DMS53 (cell line): ENCODE results near the gene IKZF1.

Experiments used
- DNase-seq: peaks from one replicate; lab custom pipeline; 2025; lab: John Stamatoyannopoulos, UW

IKZF1 gene

GRCh38 chr7:50376056-50376820, 71.7 kb downstream of the IKZF1 start:
- no peak for DNase-seq

GRCh38 chr7:50377356-50377755, 72.8 kb downstream of the IKZF1 start:
- no peak for DNase-seq

DNA sequence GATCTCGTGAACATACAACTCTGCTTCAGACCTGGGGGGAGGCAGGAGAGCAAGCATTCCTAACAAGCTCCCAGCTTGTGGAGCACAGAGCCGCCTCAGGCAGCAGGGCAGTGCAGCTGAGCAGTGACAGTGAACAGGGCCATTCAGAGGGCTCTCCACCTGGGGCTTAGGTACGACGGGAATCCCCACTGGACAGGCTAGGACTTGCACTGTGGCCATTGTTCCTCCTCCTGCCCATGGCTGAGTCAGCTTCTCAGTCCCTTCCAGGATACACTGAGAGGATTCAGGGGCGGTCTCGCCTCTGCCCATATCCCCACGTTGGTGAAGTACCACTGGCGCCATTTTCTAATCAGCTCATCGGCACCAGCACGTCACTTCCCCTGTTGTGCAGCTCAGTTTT, 74.6 kb downstream of the IKZF1 start:
- peak; percentile 68 for DNase-seq

- no peak for DNase-seq
Observed at GRCh38 chr7:50379539-50379938, 75.0 kb downstream of the IKZF1 start.

DNA sequence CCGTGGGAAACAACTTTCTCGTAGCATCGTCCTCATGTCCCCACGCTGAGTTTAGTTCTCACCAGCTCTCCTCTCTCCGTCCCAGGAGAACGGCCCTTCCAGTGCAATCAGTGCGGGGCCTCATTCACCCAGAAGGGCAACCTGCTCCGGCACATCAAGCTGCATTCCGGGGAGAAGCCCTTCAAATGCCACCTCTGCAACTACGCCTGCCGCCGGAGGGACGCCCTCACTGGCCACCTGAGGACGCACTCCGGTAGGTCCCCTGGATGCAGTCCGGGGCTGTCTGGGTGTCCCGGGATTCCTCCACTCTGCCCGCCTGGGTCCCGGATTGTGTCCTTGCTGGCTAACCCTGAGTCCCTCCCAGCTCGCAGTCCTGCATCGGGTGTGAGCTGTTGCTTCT, 77.9 kb downstream of the IKZF1 start:
- no peak for DNase-seq

GRCh38 chr7:50387351-50387750, 82.8 kb downstream of the IKZF1 start:
- no peak for DNase-seq

GRCh38 chr7:50389961-50390360, 85.4 kb downstream of the IKZF1 start:
- no peak for DNase-seq

GRCh38 chr7:50391386-50391785, 86.9 kb downstream of the IKZF1 start:
- no peak for DNase-seq

DNA sequence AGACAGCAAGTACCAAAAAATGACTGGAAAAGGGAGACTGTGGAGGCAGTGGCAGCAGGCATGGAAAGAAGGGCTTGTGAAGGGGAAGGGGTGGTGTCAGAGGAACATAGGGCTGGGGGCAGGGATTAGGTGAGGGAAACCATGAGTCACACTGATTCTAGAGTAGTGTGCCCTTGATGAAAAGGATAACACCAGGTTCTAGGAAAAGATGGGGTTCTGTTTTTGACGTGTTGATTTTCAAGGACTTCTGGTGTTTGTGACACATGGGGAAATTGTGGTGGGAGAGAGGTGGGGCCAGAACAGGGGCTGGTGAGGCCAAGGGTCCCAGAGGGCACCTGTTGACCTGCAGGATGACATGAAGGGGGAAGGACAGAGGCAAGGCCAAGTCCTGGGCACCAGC, 88.6 kb downstream of the IKZF1 start:
- no peak for DNase-seq

GRCh38 chr7:50393547-50394252, 89.2 kb downstream of the IKZF1 start:
- no peak for DNase-seq

DNA sequence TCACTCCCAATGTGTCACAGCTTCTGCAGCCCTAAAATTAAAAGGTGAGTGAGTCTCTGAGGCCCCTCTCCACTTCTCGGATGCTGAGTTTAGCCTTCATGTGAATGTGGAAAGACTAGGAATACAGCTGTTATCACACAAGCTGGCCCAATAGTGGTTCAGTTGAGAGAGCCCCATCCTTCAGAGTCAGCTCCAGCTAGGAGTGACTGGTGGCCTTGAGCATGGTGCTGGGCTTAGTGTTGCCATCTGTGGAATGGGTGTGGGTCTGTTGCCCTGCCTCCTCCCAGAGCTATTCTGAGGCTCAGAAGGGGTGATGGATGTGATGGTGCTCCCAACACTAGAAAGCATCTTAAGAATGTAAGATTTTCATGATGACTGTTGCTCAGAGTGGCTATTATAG, 89.8 kb downstream of the IKZF1 start:
- no peak for DNase-seq

- no peak for DNase-seq
Observed at GRCh38 chr7:50396856-50397255, 92.3 kb downstream of the IKZF1 start.

GRCh38 chr7:50397320-50397970, 92.9 kb downstream of the IKZF1 start:
- no peak for DNase-seq

DNA sequence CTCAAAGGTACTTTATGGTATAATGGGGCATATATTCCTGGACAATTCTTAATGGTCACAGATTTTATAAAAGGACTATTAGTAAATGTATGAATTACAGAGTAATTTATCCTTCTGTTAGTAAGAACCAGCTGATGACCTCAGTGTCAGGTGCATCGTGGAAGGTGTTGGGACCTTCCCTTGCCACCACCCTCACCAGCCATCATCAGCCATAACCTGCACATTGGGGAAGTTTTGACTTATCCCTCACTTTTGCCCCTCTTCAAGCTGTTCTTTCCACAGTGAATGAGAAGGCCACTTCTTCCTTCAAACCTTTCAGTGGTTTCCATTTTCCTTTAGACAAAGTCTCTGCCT, 93.4 kb downstream of the IKZF1 start:
- no peak for DNase-seq

- no peak for DNase-seq
Observed at GRCh38 chr7:50399206-50399605, 94.7 kb downstream of the IKZF1 start.

DNA sequence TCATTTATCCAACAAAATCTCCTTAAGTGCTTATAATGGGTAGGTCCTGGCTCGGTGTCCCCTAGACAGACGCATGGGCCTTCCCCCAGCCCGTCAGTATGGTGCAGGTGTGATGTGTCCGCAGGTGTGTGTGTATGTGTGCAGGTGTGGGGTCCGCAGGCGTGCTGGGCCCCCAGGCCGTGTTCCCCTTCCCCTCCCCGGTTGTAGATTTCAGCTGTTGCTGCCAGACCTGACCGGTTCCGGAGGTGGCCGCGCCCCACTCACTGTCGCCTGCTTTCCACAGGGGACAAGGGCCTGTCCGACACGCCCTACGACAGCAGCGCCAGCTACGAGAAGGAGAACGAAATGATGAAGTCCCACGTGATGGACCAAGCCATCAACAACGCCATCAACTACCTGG, 95.1 kb downstream of the IKZF1 start:
- DNase-seq = peak; percentile 69

DNA sequence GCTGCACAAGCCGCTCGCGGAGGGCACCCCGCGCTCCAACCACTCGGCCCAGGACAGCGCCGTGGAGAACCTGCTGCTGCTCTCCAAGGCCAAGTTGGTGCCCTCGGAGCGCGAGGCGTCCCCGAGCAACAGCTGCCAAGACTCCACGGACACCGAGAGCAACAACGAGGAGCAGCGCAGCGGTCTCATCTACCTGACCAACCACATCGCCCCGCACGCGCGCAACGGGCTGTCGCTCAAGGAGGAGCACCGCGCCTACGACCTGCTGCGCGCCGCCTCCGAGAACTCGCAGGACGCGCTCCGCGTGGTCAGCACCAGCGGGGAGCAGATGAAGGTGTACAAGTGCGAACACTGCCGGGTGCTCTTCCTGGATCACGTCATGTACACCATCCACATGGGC, 95.6 kb downstream of the IKZF1 start:
- DNase-seq = peak; percentile 87

GRCh38 chr7:50404392-50404791, 99.9 kb downstream of the IKZF1 start:
- DNase-seq = peak; percentile 27

DNA sequence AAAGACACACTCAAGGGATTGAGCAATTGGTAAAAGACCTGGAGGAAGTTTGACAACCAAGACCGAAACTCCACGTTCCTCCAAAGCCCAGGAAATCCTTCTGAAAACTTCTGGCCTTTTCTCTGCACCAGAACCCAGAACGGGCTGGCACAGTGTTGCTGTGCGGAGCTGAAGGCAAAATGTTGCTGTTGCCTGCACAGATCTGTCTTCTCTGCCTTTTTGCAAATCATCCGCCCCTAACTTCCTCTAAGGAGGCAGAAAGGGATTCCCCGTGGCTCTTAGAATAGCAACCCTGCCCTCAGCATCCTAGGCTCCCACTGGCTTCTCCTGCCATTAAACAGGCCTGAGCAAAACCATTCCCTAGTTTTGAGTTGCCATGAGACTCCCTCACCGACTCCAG, 100.7 kb downstream of the IKZF1 start:
- DNase-seq = no peak

GRCh38 chr7:50406935-50407334, 102.4 kb downstream of the IKZF1 start:
- DNase-seq = no peak

DNA sequence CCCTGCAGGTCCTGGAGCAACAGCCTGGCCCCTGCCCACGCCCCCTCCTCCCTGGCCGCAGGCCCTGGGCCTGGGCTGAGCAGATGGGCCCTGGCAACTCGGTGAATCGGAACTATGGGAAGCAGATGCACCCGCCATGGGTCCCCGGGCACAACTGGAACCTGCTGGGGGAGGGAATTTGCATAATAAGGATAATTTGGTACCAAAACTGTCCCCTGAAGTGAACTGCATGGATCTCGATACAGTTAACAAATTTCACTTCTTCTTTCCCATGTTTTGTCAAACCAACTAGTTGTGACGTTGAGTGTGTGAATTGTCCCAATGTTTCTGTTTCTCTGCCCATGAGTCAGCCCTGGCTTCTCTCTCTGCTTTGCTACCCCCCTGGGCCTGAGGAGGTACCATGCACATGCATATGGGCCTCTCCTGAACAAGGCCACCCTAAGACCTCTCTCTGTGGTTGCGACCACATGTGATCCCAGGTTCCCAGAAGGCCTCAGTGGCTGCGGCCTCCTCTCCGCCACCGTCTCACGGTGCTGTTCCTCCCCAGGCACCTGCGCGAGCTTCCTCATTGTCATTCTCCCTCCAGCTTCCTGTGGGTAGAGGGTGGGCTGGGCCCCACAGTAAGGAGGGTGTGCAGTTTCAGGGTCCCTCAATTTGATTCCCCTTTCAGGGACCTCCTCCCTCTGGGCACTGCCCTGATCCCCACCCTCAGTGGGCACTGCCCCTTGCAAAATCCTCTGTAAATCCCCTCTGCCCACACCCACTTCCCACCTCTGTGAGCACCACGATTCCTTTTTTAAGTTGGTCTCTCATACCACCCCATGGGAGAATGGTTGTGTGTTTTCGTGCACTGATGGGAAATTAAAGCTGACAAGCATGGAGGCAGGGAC, 105.6 kb downstream of the IKZF1 start:
- DNase-seq = no peak

DNA sequence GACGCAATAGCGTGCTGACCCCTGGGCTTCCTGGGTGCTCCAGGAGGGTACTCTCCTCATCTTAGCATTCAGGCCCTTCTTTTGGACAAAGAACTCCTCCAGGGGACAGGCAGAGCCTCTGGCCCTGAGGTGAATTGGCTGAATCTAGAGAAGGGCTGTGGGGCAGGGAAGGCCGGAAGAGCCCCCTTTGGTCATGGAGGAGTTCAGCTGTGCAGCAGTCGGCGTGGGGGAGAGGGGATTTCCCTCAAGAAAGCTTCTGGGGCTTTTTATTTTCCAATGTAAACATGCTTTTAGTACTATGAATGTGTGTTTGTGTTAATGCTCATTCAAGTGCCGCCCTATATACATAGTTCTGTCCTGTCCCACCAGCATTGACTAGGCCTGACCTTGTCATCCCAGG, 106.8 kb downstream of the IKZF1 start:
- no peak for DNase-seq
